ENCODE measurements around the gene KRTAP17-1.

KRTAP17-1 gene

DNA sequence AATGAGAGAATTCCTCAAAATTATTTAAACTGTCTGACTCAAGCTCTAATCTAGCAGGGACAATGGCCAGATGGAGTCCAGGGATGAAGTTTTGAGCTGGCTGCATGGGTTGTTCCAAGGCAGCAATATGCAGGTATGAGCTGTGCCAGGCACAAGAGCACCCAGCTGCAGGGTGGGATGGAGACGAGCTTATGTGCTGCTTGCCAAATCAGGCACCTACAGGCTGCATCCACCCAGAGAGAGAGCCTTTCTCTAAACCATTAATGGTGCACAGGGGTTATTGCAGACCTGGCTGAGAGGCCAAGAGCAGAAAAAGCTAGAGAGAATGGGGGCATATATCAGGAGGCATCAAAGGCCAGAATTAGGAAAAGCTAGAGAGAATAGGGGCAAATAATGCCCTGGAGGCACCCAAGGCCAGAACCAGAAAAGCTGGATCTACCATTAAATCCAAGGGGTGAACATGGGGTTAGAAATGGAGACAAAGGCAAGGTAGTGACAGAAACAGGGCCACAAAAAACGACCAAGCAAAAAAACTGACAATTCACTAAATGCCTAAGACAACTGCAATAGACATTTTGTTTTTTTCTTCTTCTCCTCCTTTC, 24.2 kb upstream of the KRTAP17-1 start:
- H3K4me1 ChIP-seq (ENCODE audit: low read depth, poor library complexity, severe bottlenecking), result peaks cover 46% of the 10 kb centered on the region
- H3K79me2 ChIP-seq (ENCODE audit: insufficient read depth, low read depth), result no peaks in the 10 kb centered on the region
- H2AFZ ChIP-seq (ENCODE audit: low read depth), result no peak overlapping the region
- H3K36me3 ChIP-seq (ENCODE audit: insufficient read depth), result no peaks in the 10 kb centered on the region
- H3K9ac ChIP-seq, result no peak overlapping the region
- no peak for TF ChIP-seq CTCF (conservative IDR thresholded peaks at IDR 0.05; ENCODE audit: low read depth, low read length)
- H3K4me3 ChIP-seq (IDR thresholded peaks at IDR 0.05; ENCODE audit: insufficient read depth, low read depth, low read length), result no peak overlapping the region
- peaks cover 43% of the 10 kb centered on the region; the same call in 1 of the 2 replicates for H3K27me3 ChIP-seq (ENCODE audit: insufficient read depth, low read depth)
- H3K27ac ChIP-seq, result no peak overlapping the region
- H3K4me2 ChIP-seq, result peak overlapping the region; percentile 59
- H4K20me1 ChIP-seq (ENCODE audit: insufficient read depth), result no peaks in the 10 kb centered on the region

GRCh38 chr17:41338961-41339485, 23.5 kb upstream of the KRTAP17-1 start:
- Histone ChIP-seq H3K79me2 (ENCODE audit: insufficient read depth, low read depth) (no peaks in the 10 kb centered on the region), H3K9ac (no peak overlapping the region), H3K4me2 (peak overlapping the region; percentile 59), H2AFZ (ENCODE audit: low read depth) (no peak overlapping the region), H3K27ac (no peak overlapping the region), H3K27me3 (ENCODE audit: insufficient read depth, low read depth) (peaks cover 41% of the 10 kb centered on the region; the same call in 1 of the 2 replicates), H4K20me1 (ENCODE audit: insufficient read depth) (no peaks in the 10 kb centered on the region), H3K36me3 (ENCODE audit: insufficient read depth) (no peaks in the 10 kb centered on the region), H3K4me3 (IDR thresholded peaks at IDR 0.05; ENCODE audit: insufficient read depth, low read depth, low read length) (no peak overlapping the region), H3K4me1 (ENCODE audit: low read depth, poor library complexity, severe bottlenecking) (peaks cover 46% of the 10 kb centered on the region)
- TF ChIP-seq CTCF (conservative IDR thresholded peaks at IDR 0.05; ENCODE audit: low read depth, low read length), result no peak

DNA sequence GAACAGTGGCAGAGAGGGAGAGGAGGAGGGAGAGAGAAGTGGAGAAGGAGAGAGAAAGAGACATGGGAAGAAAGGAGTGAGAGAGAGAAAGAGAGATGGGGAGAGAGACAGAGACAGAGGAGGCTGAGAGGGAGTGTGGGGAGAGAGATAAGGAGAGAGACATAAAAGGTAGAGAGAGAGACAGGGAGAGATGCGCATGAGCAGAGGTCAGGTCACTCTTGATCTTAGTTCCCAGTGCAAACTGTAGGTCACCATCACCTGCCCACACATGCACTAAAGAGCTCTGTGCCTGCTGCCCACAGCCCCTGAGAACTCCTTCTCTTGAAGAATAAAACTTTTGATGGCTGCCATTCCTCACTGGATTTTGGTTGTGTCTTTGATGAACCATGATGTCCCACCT, 20.2 kb upstream of the KRTAP17-1 start:
- no peak overlapping the region for H3K27ac ChIP-seq
- no peak overlapping the region for H2AFZ ChIP-seq (ENCODE audit: low read depth)
- H3K4me3 ChIP-seq (IDR thresholded peaks at IDR 0.05; ENCODE audit: insufficient read depth, low read depth, low read length), result no peak overlapping the region
- H3K79me2 ChIP-seq (ENCODE audit: insufficient read depth, low read depth), result no peaks in the 10 kb centered on the region
- H3K4me2 ChIP-seq, result no peak overlapping the region
- H3K36me3 ChIP-seq (ENCODE audit: insufficient read depth), result no peaks in the 10 kb centered on the region
- H3K9ac ChIP-seq, result no peak overlapping the region
- no peak for TF ChIP-seq CTCF (conservative IDR thresholded peaks at IDR 0.05; ENCODE audit: low read depth, low read length)
- H3K27me3 ChIP-seq (ENCODE audit: insufficient read depth, low read depth), result peaks cover 31% of the 10 kb centered on the region; the same call in 1 of the 2 replicates
- peaks cover 31% of the 10 kb centered on the region for H3K4me1 ChIP-seq (ENCODE audit: low read depth, poor library complexity, severe bottlenecking)
- H4K20me1 ChIP-seq (ENCODE audit: insufficient read depth), result no peaks in the 10 kb centered on the region

DNA sequence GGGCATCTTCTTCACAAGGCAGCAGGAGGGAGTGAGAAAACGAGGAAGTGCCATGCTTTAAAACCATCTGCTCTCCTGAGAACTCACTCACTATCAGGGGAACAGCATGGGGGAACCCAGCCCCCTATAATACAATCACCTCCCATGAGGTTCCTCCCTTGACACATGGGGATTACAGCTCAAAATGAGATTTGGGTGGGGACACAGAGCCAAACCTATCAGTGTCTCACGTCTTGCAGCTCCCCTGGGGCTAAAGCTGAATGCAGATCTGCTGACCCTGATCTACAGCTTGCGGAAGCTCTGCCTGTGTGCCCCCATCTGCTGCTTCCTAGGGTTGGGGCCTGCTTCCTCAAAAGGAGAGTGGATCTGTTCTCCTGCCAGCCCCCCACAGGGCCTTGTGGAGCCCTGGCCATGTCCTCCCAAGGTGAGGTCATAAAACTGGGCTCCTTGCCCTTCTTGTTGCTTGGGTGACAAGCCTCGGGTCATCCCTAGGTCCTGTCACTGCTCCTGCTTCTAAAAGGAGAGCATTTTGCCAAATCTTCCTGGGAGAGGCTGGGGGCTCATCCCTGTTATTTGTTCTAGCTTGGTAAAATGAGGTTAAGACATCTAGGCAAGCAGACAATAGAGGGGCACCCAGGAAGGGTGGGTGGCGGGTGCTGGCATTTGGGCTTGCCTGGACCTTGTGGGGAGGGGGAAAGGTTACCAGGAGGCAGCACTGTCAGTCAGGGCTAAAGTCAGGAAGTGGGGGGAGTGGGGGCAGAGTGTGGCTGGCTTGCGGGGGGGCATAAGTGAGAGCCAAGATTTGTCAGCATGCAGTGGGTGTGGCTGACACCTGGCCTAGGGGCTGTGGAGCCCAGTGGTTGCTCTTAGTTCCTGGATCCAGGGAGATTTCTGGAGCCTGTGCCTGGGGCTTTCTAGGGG, 19.1 kb upstream of the KRTAP17-1 start:
- no peak overlapping the region for H2AFZ ChIP-seq (ENCODE audit: low read depth)
- peaks cover 22% of the 10 kb centered on the region; the same call in 1 of the 2 replicates for H3K27me3 ChIP-seq (ENCODE audit: insufficient read depth, low read depth)
- H3K9ac ChIP-seq, result no peak overlapping the region
- H3K4me2 ChIP-seq, result no peak overlapping the region
- H3K36me3 ChIP-seq (ENCODE audit: insufficient read depth), result no peaks in the 10 kb centered on the region
- no peak for TF ChIP-seq CTCF (conservative IDR thresholded peaks at IDR 0.05; ENCODE audit: low read depth, low read length)
- no peak overlapping the region for H3K27ac ChIP-seq
- peaks cover 20% of the 10 kb centered on the region for H3K4me1 ChIP-seq (ENCODE audit: low read depth, poor library complexity, severe bottlenecking)
- H3K79me2 ChIP-seq (ENCODE audit: insufficient read depth, low read depth), result no peaks in the 10 kb centered on the region
- H4K20me1 ChIP-seq (ENCODE audit: insufficient read depth), result no peaks in the 10 kb centered on the region
- H3K4me3 ChIP-seq (IDR thresholded peaks at IDR 0.05; ENCODE audit: insufficient read depth, low read depth, low read length), result no peak overlapping the region
